NCI-H226 (cell line): ENCODE results near the gene HS6ST2.
A peak's percentile ranks its signal among the peaks of the same experiment; 100 is the strongest.

Experiments
- DNase-seq: peaks from one replicate; pipeline ENCODE4 v3.0.0-alpha.2; 2015

Gene HS6ST2

GRCh38 chrX:132665676-132666075, 292.8 kb downstream of the HS6ST2 start:
- no peak for DNase-seq

GRCh38 chrX:132664273-132664672, 294.2 kb downstream of the HS6ST2 start:
- DNase-seq, result no peak

- no peak for DNase-seq
Measured at GRCh38 chrX:132662844-132663243, 295.6 kb downstream of the HS6ST2 start.

GRCh38 chrX:132657876-132658275, 300.6 kb downstream of the HS6ST2 start:
- no peak for DNase-seq

GRCh38 chrX:132652871-132653270, 305.6 kb downstream of the HS6ST2 start:
- DNase-seq, result no peak

- DNase-seq, result no peak
Measured at GRCh38 chrX:132651421-132652086, 306.9 kb downstream of the HS6ST2 start.

GRCh38 chrX:132648895-132649294, 309.5 kb downstream of the HS6ST2 start:
- DNase-seq, result peak; percentile 15

- DNase-seq, result no peak
Measured at GRCh38 chrX:132639446-132639845, 319.0 kb downstream of the HS6ST2 start.

GRCh38 chrX:132638313-132638712, 320.1 kb downstream of the HS6ST2 start:
- no peak for DNase-seq

GRCh38 chrX:132636080-132636479, 322.3 kb downstream of the HS6ST2 start:
- DNase-seq, result no peak

- no peak for DNase-seq
Measured at GRCh38 chrX:132634521-132634920, 323.9 kb downstream of the HS6ST2 start.

- DNase-seq, result no peak
Measured at GRCh38 chrX:132631579-132632232, 326.7 kb downstream of the HS6ST2 start.

- no peak for DNase-seq
Measured at GRCh38 chrX:132624466-132624865, 334.0 kb downstream of the HS6ST2 start.

GRCh38 chrX:132623942-132624341, 334.5 kb downstream of the HS6ST2 start:
- no peak for DNase-seq

- DNase-seq, result no peak
Measured at GRCh38 chrX:132623300-132623699, 335.1 kb downstream of the HS6ST2 start.

- peak; percentile 56 for DNase-seq
Measured at GRCh38 chrX:132622130-132622529, 336.3 kb downstream of the HS6ST2 start.

- DNase-seq, result no peak
Measured at GRCh38 chrX:132618810-132619209, 339.6 kb downstream of the HS6ST2 start.

GRCh38 chrX:132615391-132616131, 342.9 kb downstream of the HS6ST2 start:
- peak; percentile 13 for DNase-seq

- no peak for DNase-seq
Measured at GRCh38 chrX:132614297-132614696, 344.1 kb downstream of the HS6ST2 start.

- DNase-seq, result no peak
Measured at GRCh38 chrX:132613801-132614200, 344.6 kb downstream of the HS6ST2 start.

GRCh38 chrX:132612821-132613564, 345.4 kb downstream of the HS6ST2 start:
- no peak for DNase-seq

GRCh38 chrX:132610536-132610935, 347.9 kb downstream of the HS6ST2 start:
- no peak for DNase-seq

- DNase-seq, result no peak
Measured at GRCh38 chrX:132609362-132609848, 349.0 kb downstream of the HS6ST2 start.
